Measurements from ENCODE around the gene BDH1.
"Not testable (repeated sequence)": the region's sequence is repeated elsewhere in the genome, so short reads cannot be mapped to it uniquely, and the experiment has no call there.

The BDH1 gene

DNA sequence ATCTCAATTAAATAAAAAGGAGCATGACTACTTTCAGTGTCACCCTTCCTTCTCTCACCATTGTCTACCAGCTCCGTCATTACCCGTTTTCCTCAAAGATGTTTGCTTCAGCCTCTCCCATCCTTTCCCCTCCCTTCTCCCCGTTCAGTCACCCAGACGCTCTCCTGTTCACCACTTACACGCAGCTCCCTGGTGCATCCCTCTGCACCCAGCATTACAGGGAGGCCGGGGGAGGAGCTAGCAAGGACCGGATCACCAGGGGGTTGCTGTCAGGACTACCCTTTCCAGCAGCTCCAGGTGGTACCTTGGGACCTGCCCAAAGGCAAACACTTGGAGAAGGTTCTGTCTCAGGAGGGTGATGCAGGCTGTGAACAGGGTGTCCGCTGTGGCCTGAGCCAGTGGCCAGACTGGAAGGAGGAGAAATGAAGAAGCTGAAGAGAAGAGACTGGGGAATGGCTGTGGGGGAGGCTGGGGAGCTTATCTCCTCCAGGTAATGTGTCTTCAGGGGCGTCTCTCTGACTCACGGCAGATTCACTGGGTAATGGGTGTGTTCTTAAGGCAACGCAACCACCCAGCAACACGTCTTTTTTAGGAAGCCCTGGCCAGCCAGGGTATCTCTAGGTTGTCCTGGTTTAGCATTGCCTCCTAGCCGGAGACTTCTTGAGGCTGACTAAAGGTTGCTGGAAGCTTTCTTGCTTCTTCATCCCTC is 21.8 kb upstream of the BDH1 start:
- no peak for DNase-seq

DNA sequence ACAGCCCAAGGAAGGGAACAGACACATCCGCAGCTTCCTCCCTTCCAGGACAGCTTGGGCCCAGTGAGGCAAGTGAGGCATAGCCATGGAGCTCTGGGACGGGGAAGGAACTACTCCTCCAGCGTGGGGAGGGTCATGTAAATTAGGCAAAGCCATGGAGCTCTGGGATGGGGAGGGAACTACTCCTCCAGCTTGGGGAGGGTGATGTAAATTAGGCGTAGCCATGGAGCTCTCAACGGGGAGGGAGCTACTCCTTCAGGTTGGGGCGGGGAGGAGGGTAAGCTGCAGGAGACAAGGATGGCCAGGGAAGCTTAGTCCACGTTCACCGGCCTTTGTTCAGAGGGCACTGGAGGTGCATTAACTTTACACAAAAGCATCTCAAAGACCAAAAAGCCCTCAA is 21.1 kb upstream of the BDH1 start:
- no peak for DNase-seq

DNA sequence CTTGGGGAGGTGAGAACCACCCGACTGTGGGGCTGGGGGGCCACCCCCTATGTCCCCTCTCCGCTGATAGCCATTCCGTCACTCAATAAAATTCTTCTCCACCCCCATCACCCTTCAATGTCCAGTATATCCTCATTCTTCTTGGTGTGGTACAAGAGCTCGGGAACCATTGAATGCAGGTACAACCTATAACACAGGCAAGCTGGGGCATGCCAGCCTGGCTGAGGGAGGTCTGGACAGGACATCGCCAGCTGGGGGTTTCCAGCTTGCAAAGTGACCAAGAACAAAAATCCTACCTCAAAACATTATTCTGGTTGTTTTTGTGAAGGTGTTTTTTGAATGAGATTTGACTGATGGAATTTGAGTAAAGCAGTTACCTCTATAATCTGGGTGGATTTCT is 19.6 kb upstream of the BDH1 start:
- DNase-seq, result no peak

DNA sequence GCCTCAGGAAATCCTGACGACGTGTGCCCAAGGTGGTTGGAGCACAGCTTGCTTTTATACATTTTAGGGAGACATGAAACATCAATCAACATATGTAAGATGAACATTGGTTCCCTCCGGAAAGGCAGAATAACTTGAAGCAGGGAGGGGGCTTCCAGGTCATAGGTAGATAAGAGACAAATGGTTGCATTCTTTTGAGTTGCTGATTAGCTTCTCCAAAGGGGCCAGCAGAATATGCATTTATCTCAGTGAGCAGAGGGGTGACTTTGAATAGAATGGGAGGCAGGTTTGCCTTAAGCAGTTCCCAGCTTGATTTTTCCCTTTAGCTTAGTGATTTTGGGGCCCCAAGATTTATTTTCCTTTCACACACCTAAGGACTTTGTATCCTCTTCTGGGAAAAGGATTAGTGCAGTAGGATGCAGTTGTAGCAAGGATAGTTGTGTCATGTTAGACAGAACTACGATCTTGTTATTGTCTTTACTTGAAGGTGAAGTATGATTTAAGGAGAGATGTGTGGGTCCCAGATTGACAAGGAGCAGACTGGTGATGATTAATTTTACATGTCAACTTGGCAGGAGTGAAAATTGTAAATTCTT is 18.7 kb upstream of the BDH1 start:
- DNase-seq, result not testable (repeated sequence)

DNA sequence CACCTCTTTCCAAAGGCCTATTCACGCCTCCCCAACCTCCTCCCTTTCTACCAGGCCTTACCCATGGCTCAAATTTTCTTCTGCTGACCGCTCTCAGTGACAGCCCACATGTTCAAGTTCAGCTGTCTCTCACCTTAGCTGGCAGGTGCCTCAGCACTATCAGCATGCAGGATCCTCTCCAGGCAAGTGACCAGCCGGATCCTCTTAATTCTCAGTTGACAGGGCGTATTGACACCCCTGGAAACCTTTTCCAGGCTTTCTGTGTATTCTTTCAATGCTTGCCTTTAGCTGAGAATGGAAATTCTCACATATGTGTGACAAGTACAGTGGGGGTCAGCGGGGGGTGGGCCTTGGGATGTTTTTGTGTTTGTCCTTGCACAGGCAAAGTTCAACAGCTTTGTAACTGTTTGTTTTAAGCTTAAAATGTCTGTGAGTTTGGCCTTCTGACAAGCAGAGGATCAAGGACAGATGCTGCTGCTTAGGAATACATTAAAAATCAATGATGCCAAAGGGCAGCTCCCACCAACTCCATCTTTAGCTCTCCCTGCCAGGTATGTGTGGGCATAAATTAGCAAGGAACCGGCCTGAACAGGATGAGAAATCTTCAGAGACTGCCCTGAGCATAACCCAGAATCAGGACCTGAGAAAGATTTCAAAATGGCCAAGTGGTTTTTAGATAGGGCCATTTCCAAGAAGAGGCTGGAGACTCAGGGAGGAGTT is 17.4 kb upstream of the BDH1 start:
- DNase-seq, result no peak

DNA sequence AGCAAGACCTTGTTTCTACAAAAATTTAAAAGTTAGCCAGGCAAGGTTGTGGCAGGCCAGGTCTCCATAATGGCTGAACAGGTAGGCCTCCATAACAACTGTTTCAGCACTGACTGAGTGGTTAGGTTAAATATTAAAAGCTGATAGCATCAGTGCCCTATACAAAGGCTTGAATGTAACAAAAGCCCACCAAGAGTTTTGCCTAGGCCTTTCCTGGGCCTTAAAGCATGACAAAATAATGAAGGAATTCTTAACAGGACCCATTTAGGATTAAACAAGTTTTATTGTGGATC is 16.1 kb upstream of the BDH1 start:
- DNase-seq, result not testable (repeated sequence)

DNA sequence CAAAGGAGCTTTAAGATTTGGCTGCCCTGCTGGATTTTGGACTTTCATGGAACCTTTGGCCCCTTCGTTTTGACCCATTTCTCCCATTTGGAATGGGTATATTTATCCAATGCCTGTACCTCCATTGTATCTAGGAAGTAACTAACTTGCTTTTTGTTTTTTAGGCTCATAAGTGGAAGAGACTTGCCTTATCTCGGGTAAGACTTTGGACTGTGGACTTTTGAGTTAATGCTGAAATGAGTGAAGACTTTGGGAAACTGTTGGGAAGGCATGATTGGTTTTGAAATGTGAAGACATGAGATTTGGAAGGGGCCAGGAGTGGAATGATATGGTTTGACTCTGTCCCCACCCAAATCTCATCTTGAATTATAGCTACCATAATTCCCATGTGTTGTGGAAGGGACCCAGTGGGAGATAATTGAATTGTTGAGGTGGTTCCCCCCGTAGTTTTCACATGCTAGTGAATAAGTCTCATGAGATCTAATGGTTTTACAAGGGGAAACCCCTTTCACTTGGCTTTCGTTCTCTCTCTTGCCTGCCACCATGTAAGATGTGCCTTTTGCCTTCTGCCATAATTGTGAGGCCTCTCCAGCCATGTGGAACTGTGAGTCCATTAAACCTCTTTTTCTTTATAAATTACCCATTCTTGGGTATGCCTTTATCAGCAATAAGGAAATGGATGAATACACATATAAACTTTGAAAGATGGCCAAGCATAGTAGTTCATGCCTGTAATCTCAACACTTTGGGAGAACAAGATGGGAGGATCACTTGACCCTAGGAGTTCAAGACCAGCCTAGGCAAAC is 15.5 kb upstream of the BDH1 start:
- not testable (repeated sequence) for DNase-seq

DNA sequence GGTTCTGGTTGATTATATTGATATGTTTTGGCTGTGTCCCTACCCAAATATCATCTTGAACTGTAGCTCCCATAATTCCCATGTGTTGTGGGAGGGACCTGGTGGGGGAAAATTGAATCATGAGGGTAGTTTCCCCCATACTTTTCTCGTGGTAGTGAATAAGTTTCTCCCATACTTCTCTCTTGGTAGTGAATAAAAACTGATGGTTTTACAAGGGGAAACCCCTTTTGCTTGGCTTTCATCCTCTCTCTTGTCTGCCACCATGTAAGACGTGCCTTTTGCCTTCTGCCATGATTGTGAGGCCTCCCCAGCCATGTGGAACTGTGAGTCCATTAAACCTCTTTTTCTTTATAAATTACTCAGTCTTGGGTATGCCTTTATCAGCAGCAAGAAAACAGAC is 13.7 kb upstream of the BDH1 start:
- DNase-seq, result not testable (repeated sequence)

DNA sequence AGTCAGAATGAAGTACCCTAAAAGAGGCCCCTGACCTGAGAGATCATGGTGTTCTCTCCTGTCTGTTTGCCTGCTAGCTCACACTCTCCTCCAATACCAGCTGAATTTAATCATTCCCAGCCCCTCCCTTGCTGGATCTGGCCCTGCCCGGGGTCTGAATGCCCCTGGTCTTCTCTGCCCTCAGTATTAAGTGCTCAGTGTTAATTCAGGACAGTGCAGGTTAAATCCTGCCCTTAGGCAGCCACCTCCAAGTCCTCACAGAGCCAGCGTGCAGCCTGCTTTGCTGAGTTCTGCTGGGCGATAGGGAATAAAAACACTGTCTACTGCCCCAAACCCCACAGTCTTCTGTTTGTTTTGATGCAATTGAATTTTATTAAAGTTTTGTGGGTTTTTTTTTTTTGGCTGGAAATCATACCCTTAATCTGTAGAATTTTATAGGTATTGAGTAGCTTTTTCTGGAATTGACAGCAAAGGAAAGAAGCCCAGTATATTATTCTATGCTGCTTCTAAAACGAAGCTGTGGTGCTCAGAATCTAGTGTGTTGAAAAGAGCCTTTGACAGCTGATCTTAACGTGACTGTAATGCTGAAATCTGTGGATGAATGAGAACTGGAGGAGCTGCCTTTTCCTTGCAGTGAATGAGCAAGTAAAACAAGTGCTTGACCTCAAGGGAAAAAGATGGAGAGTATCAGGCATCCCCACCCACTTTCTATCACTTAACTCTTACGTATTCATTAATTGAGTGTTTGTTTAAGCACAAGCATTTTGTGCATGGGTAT is 12.3 kb upstream of the BDH1 start:
- DNase-seq, result peak in 1 of 2 donors; percentile 78

DNA sequence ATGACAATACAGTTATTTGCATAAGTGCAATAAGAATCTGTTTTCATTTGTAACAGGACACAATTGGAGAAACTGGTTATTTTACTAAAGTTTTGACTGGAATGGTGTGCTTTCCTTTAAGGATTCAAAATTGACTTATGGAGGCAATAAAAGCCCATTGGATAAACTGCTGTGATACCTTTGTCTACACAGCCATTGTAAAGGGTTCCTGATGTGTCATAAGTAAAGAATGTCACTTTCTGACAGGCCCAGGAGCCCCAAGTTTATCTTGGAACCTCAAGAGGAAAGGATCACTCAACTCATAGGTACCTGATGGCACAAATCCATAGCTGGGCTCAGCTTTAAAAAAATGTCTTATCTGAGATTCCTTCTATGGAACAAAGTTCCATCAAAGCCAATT is 10.4 kb upstream of the BDH1 start:
- not testable (repeated sequence) for DNase-seq

DNA sequence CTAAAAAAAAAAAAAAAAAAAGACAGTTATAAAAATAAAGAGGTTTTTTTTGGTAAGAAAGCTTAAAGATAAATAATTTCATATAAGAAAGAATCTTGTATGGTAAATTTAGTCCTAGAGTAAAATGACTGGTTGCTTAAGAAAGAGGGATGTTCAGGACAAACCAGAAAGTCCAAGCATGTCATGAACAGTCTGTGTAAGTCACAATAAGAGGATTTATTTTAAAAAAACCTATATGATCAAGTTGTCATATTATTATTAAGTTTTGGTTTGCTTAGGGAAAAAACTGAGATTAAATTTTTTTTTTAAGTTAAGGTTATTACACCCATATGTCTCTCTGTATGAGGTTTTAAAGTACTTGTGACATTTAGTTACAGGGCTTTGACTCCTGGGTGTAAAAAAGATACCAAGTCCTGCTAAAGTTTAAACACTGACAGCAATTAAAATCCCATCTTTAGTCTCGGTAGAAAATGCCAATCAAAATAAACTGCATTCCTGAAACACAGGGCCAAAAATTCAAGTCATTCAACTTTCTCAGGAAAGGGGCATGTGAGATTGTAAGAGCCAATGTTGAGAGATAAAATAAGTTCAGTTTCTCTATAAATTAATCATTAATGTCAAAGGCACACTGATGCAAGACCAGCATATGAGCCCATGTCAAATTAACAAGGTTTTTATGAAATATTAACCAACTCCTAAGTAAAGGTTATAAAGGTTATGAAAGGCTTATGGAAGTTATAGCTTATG is 8.5 kb upstream of the BDH1 start:
- no peak for DNase-seq

DNA sequence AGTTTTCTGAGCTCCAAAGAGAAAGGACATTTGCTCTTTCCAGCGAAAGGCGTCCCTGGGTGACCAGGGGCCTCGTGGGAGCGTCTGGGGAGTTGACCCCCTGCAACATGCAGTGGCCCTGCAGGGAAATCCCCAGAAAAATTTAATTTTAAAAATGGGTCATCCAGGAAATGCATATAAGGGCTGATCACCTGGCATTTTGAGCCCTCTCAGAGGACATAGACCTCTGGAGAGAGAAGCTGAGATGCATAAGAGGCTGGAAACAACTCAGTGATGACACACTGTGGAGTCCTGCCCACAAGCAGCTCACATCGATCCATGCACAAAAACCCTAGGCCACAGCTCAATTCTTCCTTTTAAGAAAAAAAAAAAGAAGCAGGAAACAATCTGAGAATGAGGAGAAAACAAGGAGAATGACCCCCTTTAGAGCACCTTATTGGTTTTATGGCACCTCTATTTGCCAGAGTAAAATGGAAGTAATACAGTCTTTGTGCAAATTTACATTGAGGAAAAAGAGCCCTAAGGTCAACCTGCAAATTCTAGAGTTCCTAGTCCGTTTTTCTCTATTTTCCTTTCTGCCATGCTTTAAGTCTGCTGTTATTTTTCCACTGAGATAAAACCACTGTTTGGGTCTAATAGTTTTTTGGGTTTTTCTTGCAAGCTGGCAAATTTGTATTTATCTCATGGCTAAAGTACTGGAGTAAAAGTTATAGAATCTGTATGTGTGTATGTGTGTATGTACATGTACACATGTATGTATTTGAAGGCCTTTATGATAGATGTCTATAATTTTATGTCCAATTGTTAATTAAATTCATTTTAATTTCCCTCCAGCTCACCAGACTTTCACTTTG is 6.9 kb upstream of the BDH1 start:
- DNase-seq, result no peak

DNA sequence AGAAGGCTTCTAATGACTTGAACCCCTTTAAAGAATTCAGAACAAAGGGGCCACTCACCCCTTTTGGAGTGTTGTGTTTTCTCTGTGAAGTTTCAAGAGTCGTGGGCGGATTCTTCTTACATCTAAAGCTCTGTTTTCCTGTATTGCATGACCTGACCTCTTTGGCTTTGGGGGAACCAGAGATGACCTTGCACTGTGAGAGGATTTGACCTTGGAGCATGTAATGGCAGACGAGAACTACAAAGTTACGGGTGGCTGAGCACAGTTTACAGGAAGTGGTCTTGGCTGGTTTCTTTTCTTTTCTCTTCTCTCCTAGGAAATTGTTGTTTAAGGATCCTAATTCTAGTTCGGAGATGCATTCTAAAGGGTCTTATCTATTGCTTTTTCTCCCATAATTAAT is 6.2 kb upstream of the BDH1 start:
- DNase-seq, result no peak

DNA sequence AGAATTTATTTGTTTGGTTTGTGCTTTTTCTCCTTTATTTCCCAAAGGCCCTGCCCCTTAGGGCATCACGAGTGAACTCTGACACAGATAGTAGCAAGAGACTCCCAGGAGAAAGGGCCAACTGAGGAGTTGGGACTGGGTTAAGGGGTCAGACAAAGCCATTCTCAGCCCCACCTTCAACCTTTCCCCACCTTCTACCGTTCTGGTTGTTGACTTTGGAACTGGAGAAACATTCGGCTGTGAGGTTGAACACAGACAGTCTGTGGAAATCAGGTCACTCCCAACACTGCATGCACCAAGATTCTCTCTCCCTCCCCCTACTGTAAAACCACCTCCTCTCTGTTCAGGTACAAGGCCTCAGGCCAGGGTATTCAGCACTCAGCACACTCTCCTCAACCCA is 3.9 kb upstream of the BDH1 start:
- no peak for DNase-seq

DNA sequence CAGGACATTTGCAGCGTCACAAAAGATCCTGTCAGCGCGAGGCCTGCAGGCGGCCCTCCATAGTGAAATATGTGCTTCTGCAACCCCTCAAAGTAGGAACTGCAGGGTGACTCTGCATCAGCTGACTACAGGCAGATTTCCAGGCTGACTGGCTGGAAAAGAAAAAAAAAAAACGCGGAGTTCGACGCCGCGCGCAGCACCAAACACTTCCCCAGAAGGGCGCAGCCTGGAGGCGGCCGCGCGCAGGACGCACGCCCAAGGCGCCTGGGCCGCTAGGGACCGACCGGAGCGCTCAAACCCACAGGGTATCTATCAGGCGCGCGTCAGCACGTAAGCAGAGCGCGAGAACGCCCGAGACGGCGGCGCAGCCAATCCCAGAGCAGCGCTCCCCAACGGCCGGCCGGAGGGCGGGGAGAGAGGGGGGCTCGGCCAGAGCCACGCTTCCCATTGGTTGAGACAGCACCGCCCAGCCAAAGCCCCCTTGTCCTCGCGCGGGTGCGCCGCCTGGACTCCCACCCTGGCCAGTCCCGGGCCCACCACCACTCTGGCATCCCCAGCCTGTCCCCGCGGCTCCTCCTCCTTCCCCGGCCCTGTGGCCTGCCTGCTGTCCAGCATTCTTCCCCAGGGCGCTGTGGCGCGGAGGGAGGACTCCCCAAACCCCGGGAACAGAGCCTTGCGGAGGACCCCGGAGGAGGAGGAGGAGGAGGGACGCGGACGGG is 1.0 kb downstream of the BDH1 start:
- peak; percentile 97 for DNase-seq

DNA sequence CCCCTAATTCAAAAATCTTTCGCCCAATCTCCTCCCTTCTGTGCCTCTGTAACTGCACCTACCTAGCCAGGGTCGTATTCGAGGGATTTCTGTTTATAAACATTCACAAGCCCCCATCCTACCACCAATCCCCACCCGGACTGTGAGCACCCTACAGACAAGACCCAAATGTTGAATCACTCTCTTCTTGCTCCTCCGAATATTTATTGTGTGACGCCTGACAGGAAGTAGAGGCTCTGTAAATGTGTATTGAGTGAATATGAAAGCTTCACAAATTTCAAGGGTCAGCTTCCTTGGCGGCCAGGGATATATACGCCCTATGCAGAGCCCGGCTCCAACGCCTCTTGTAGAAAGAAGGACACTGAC is 1.6 kb downstream of the BDH1 start:
- DNase-seq, result no peak

DNA sequence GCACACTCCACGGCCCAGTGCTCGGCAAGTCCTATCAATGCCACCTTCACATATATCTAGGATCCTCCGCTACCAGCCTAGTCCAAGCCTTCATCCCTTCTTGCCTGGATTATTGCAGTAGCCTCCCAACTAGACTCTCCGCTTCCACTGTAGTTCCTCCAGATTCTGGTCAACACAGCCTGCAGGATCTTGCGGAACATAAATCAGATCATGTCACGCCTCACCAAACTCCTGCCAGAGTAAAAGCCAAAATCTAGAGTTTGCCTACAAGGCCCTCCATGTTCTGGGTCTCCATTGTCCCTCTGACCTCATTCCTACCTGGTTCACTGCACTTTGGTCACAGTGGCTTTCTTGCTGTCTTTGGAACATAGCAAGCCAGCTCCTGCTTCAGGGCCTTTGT is 3.6 kb downstream of the BDH1 start:
- DNase-seq, result no peak

DNA sequence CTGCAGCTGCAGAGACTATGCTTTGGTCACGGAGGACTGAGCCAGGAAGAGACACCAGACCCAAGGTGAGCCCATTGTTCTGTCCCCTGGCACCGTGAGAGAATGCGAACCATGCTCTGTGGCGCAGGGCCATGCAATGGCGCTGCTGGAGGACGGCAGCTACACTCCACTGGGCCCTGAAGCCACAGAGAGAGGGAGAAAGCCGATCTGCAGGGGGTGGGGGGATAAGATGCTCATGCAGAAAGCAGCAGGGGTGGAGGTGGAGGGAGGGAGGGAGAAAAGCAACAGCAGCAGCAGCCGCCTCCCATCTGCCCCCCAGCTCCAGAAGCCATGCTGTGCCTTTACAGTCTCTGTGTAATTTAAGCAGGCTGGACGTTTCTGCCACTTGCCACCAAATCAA is 5.3 kb downstream of the BDH1 start:
- no peak for DNase-seq

DNA sequence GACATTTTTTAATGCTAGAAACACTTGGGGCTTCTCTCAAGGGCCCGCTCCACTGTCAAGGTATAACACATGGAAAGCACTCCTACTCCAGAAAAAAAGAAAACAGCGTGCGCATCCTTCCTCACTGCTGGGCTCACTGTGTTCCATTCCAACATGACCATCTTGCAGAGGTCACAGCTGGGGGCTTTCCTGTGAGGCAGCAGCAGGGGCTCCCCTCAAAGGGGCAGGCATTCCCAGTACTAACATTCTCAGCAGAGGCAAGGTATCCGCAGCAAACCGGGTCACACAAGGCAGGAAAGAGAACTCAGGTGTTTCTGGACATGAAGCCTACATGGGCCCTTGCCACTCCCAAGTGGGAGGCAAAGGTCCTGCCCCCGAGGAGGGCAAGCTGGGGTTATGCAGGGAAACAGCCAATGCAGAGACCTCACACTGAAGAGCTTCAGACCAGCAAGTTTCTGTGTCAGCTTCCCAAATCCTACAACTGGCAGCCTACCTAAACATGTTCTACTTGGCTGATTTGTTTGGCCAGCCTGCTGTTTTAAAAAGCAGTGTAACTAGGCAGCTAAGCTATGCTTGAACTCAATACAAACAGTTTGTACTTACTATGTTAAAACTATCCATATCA is 6.4 kb downstream of the BDH1 start:
- DNase-seq, result no peak
